ENCODE data around the gene ETV6. TPM values are rescaled to one million over a fixed set of nuclear protein-coding genes. Genes with fewer than 3 reads are reported as not detected.

ETV6 gene
- polyA plus RNA-seq, 1 donor (not counting 4 experiments of a cell fraction or from before 2014, with no cell fraction given) = 5.3 TPM

DNA sequence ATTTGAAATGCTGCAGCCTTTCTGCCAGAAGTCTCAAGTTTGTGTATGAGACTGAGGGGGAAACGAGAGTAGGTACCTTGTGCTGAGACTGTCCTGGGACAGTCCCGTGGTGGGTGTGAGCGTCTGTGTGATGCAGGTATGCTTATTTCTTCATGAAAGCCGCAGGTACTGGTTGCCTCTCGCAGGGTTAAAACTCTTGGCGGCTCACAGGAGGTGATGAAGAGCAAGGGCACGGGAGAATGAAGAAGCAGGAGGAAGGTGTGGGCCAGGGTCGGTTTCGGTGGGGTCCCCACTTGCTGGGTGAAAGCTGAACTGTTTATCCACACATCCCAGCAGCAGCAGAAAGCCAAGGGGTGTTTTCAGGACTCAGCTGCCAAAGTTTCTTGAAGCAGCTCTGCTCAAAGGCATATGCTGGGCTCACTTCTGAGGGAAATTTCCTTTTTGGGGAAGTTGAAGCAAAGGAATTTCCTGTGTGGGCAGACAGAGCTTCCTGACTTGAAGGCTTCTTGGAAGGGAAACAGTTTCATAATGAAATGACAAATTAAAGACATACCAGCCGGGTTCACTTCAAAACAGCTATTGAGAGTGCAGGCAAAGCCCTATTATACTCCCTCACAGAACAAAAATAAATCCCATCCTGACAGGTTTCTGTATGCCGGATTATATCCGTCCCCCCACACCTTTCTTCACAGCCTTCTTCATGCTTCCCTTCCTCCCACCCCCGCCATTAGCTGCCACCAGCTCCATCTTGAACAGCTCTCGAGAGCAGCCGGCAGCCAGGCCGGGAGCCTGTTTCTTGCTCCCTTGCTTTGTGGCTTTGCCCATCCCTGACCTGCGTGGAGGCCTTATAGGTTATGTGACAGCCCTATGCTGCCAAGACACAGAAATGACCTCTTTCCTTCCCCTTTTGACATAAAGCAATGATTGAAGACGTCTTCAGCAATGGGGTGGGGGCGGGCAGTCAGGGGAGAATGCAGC, 116.6 kb downstream of the ETV6 start:
- DNase-seq (ENCODE audit: low read depth, low spot score) (no peak), FAIRE-seq (no peak)
- no peak overlapping the region for H3K9ac ChIP-seq (ENCODE audit: control insufficient read depth, extremely low read depth, insufficient read depth, low read length)
- no peak overlapping the region for H3K4me2 ChIP-seq (ENCODE audit: control insufficient read depth, extremely low read depth, insufficient read depth, low read depth, low read length)
- H3K27ac ChIP-seq (ENCODE audit: control insufficient read depth, insufficient read depth, low read length) = no peak overlapping the region
- no peaks in the 10 kb centered on the region for H3K79me2 ChIP-seq (ENCODE audit: control insufficient read depth, insufficient read depth, low read length)
- H3K36me3 ChIP-seq (ENCODE audit: control insufficient read depth in 2 of 2, extremely low read depth in 1 of 2, insufficient read depth in 2 of 2, low read length in 2 of 2) = no peaks in the 10 kb centered on the region
- no peaks in the 10 kb centered on the region for H4K20me1 ChIP-seq (ENCODE audit: control insufficient read depth, extremely low read depth, insufficient read depth, low read length)
- H3K27me3 ChIP-seq (ENCODE audit: control insufficient read depth, extremely low read depth, insufficient read depth, low read length) = no peaks in the 10 kb centered on the region
- H3K9me1 ChIP-seq (ENCODE audit: control insufficient read depth, extremely low read depth, insufficient read depth, low read length) = no peaks in the 10 kb centered on the region
- no peaks in the 10 kb centered on the region for H3K9me3 ChIP-seq (ENCODE audit: control insufficient read depth, low read depth, low read length)
- dilution Hi-C loops (cut with MboI; ENCODE audit: extremely low pct_ligation_motif_present, low sequenced_read_pairs) = no loop called here
- H3K4me3 ChIP-seq (ENCODE audit: control insufficient read depth in 2 of 3, extremely low read depth in 1 of 3, insufficient read depth in 2 of 3, low read depth in 1 of 3, low read length in 3 of 3) = no peak overlapping the region
- no peak overlapping the region for H2AFZ ChIP-seq (ENCODE audit: control insufficient read depth, low read length)
- TF ChIP-seq EZH2 (IDR thresholded peaks at IDR 0.05; ENCODE audit: low read length) (no peak), CTCF (optimal IDR thresholded peaks at IDR 0.05 in 1 of 3, IDR thresholded peaks at IDR 0.05 in 1 of 3, conservative IDR thresholded peaks at IDR 0.05 in 1 of 3; ENCODE audit: extremely low read depth in 1 of 3, insufficient read depth in 2 of 3, low read length in 3 of 3) (no peak)
- no peaks in the 10 kb centered on the region for H3K4me1 ChIP-seq (ENCODE audit: control insufficient read depth, extremely low read depth, insufficient read depth, low read length)

GRCh38 chr12:11767029-11767724, 117.7 kb downstream of the ETV6 start:
- FAIRE-seq = no peak
- H3K27ac ChIP-seq (ENCODE audit: control insufficient read depth, insufficient read depth, low read length) = no peak overlapping the region

More at GRCh38 chr12:11767029-11767724, 117.7 kb downstream of the ETV6 start:
- Histone ChIP-seq H3K79me2 (ENCODE audit: control insufficient read depth, insufficient read depth, low read length) (no peaks in the 10 kb centered on the region), H3K9ac (ENCODE audit: control insufficient read depth, extremely low read depth, insufficient read depth, low read length) (no peak overlapping the region), H3K36me3 (ENCODE audit: control insufficient read depth in 2 of 2, extremely low read depth in 1 of 2, insufficient read depth in 2 of 2, low read length in 2 of 2) (no peaks in the 10 kb centered on the region), H3K9me3 (ENCODE audit: control insufficient read depth, low read depth, low read length) (no peaks in the 10 kb centered on the region), H4K20me1 (ENCODE audit: control insufficient read depth, extremely low read depth, insufficient read depth, low read length) (no peaks in the 10 kb centered on the region), H3K4me1 (ENCODE audit: control insufficient read depth, extremely low read depth, insufficient read depth, low read length) (no peaks in the 10 kb centered on the region), H3K4me2 (ENCODE audit: control insufficient read depth, extremely low read depth, insufficient read depth, low read depth, low read length) (no peak overlapping the region), H2AFZ (ENCODE audit: control insufficient read depth, low read length) (no peak overlapping the region), H3K4me3 (ENCODE audit: control insufficient read depth in 2 of 3, extremely low read depth in 1 of 3, insufficient read depth in 2 of 3, low read depth in 1 of 3, low read length in 3 of 3) (no peak overlapping the region), H3K9me1 (ENCODE audit: control insufficient read depth, extremely low read depth, insufficient read depth, low read length) (no peaks in the 10 kb centered on the region), H3K27me3 (ENCODE audit: control insufficient read depth, extremely low read depth, insufficient read depth, low read length) (no peaks in the 10 kb centered on the region)
- DNase-seq (ENCODE audit: low read depth, low spot score) = no peak
- no peak for TF ChIP-seq EZH2 (IDR thresholded peaks at IDR 0.05; ENCODE audit: low read length)
- no peak for TF ChIP-seq CTCF (optimal IDR thresholded peaks at IDR 0.05 in 1 of 3, IDR thresholded peaks at IDR 0.05 in 1 of 3, conservative IDR thresholded peaks at IDR 0.05 in 1 of 3; ENCODE audit: extremely low read depth in 1 of 3, insufficient read depth in 2 of 3, low read length in 3 of 3)
- dilution Hi-C loops (cut with MboI; ENCODE audit: extremely low pct_ligation_motif_present, low sequenced_read_pairs) = no loop called here
